ENCODE measurements around the gene CDC42BPA. TPM values are rescaled to one million over a fixed set of nuclear protein-coding genes. Genes with fewer than 3 reads are reported as not detected.

CDC42BPA gene
- total RNA-seq, 4 donors from 2014 or later = 47.0 to 58.6 (median 54.8) TPM

- no peak for TF ChIP-seq POLR2A (IDR thresholded peaks at IDR 0.05)
- TF ChIP-seq CTCF (IDR thresholded peaks at IDR 0.05) = no peak
- no peak for TF ChIP-seq EP300 (IDR thresholded peaks at IDR 0.05)
Observed at GRCh38 chr1:227228201-227228600, 90.1 kb downstream of the CDC42BPA start.

GRCh38 chr1:227227761-227228160 lies 90.5 kb downstream of the CDC42BPA start:
- no peak for TF ChIP-seq EP300 (IDR thresholded peaks at IDR 0.05)
- no peak for TF ChIP-seq CTCF (IDR thresholded peaks at IDR 0.05)
- no peak for TF ChIP-seq POLR2A (IDR thresholded peaks at IDR 0.05)
- Histone ChIP-seq H3K27me3 (no peaks in the 10 kb centered on the region), H3K4me1 (peaks cover 0 to 13% (median 0%) of the 10 kb centered on the region in 4 donors), H3K27ac (no peak overlapping the region), H3K4me3 (no peak overlapping the region), H3K9me3 (no peaks in the 10 kb centered on the region), H3K36me3 (no peaks in the 10 kb centered on the region)
- whole genome bisulfite sequencing, 2 donors = 66 to 69% methylated on average over 2 of the region's 2 CpGs
- DNase-seq (ENCODE audit: low spot score in 2 of 2) = no peak

More at GRCh38 chr1:227228201-227228600, 90.1 kb downstream of the CDC42BPA start:
- H3K4me3 ChIP-seq = no peak overlapping the region
- WGBS, 2 donors = 88 to 90% methylated on average over 3 of the region's 3 CpGs
- H3K27ac ChIP-seq = no peak overlapping the region
- H3K4me1 ChIP-seq = peaks cover 0 to 13% (median 0%) of the 10 kb centered on the region in 4 donors
- H3K36me3 ChIP-seq = no peaks in the 10 kb centered on the region
- H3K9me3 ChIP-seq = no peaks in the 10 kb centered on the region
- H3K27me3 ChIP-seq = no peaks in the 10 kb centered on the region
- DNase-seq (ENCODE audit: low spot score in 2 of 2) = no peak

- Histone ChIP-seq H3K9me3 (no peaks in the 10 kb centered on the region), H3K27ac (no peak overlapping the region), H3K4me1 (peaks cover 0 to 19% (median 0%) of the 10 kb centered on the region in 4 donors), H3K4me3 (no peak overlapping the region), H3K27me3 (no peaks in the 10 kb centered on the region), H3K36me3 (no peaks in the 10 kb centered on the region)
- TF ChIP-seq POLR2A (IDR thresholded peaks at IDR 0.05) (no peak), EP300 (IDR thresholded peaks at IDR 0.05) (no peak), CTCF (IDR thresholded peaks at IDR 0.05) (no peak)
- WGBS, 2 donors = 62 to 67% methylated on average over 2 of the region's 2 CpGs
- no peak for DNase-seq (ENCODE audit: low spot score in 2 of 2)
Observed at GRCh38 chr1:227225715-227226346, 92.5 kb downstream of the CDC42BPA start.

- WGBS, 2 donors = 97% methylated on average over 1 of the region's 1 CpG
- Histone ChIP-seq H3K36me3 (no peaks in the 10 kb centered on the region), H3K4me1 (peaks cover 0 to 19% (median 0%) of the 10 kb centered on the region in 4 donors), H3K9me3 (no peaks in the 10 kb centered on the region), H3K4me3 (no peak overlapping the region), H3K27me3 (no peaks in the 10 kb centered on the region), H3K27ac (no peak overlapping the region)
- TF ChIP-seq EP300 (IDR thresholded peaks at IDR 0.05) (no peak), CTCF (IDR thresholded peaks at IDR 0.05) (no peak), POLR2A (IDR thresholded peaks at IDR 0.05) (no peak)
- DNase-seq (ENCODE audit: low spot score in 2 of 2) = no peak
Observed at GRCh38 chr1:227223171-227223806, 95.0 kb downstream of the CDC42BPA start.

GRCh38 chr1:227219715-227220292 lies 98.5 kb downstream of the CDC42BPA start:
- H3K9me3 ChIP-seq = no peaks in the 10 kb centered on the region
- peaks cover 0 to 6% (median 0%) of the 10 kb centered on the region in 4 donors for H3K4me1 ChIP-seq
- no peak overlapping the region for H3K27ac ChIP-seq
- DNase-seq (ENCODE audit: low spot score in 2 of 2) = no peak
- H3K36me3 ChIP-seq = no peaks in the 10 kb centered on the region
- H3K27me3 ChIP-seq = no peaks in the 10 kb centered on the region
- WGBS, 2 donors = 98 to 100% methylated on average over 1 of the region's 1 CpG
- TF ChIP-seq EP300 (IDR thresholded peaks at IDR 0.05) (no peak), CTCF (IDR thresholded peaks at IDR 0.05) (no peak), POLR2A (IDR thresholded peaks at IDR 0.05) (no peak)
- H3K4me3 ChIP-seq = no peak overlapping the region
